T-helper 2 cell treated with Interferon-gamma antibody and Interleukin-4, amounts not matched to agents 5 μg/mL and 100 μg/mL, for 36 hours (primary cell): Measurements from ENCODE around the gene SPRY4.
"Not testable (repeated sequence)": the region's sequence is repeated elsewhere in the genome, so short reads cannot be mapped to it uniquely, and the experiment has no call there.

ENCODE experiments used
- DNase-seq: peaks from one replicate; pipeline ENCODE4 v3.0.0; 2021; ENCODE audit warnings: low spot score
- H3K27ac Mint-ChIP-seq: one replicate; pipeline ENCODE4 v1.8.0; 2021; ENCODE audit warnings: mild to moderate bottlenecking, mixed read lengths
- H3K27me3 Mint-ChIP-seq: one replicate; pipeline ENCODE4 v1.8.0; 2021; ENCODE audit warnings: low read depth, mixed read lengths
- H3K36me3 Mint-ChIP-seq: one replicate; pipeline ENCODE4 v1.8.0; 2021; ENCODE audit warnings: low read depth, mixed read lengths
- H3K4me1 Mint-ChIP-seq: one replicate; pipeline ENCODE4 v1.8.0; 2021; ENCODE audit warnings: low read depth, mixed read lengths
- H3K4me3 Mint-ChIP-seq: one replicate; pipeline ENCODE4 v1.8.0; 2022; ENCODE audit warnings: mild to moderate bottlenecking, moderate library complexity, mixed read lengths
- H3K9me3 Mint-ChIP-seq: one replicate; pipeline ENCODE4 v1.8.0; 2021; ENCODE audit warnings: mixed read lengths

Gene SPRY4

GRCh38 chr5:142324871-142325724 lies at the start of gene SPRY4:
Gene SPRY4, minus strand, starts transcription at chr5:142325021. Its CDS starts 9,913 bp downstream, at chr5:142315108.
- H3K27ac Mint-ChIP-seq, result peak within 1 kb of the TSS; percentile 67
- H3K4me1 Mint-ChIP-seq, result peaks cover 27% of the 10 kb centered on the region
- H3K36me3 Mint-ChIP-seq, result no peaks in the 10 kb centered on the region
- H3K27me3 Mint-ChIP-seq, result peaks cover 46% of the 10 kb centered on the region
- H3K9me3 Mint-ChIP-seq, result no peaks in the 10 kb centered on the region
- peak; percentile 84 for DNase-seq
- H3K4me3 Mint-ChIP-seq, result peak within 1 kb of the TSS; percentile 86

GRCh38 chr5:142368529-142368928 lies 43.7 kb upstream of the SPRY4 start:
- Mint-ChIP-seq H3K9me3 (no peaks in the 10 kb centered on the region), H3K4me1 (peaks cover 8% of the 10 kb centered on the region), H3K27ac (no peak overlapping the region), H3K36me3 (no peaks in the 10 kb centered on the region), H3K27me3 (no peaks in the 10 kb centered on the region), H3K4me3 (no peak overlapping the region)
- no peak for DNase-seq

GRCh38 chr5:142366007-142366406 lies 41.2 kb upstream of the SPRY4 start:
- no peaks in the 10 kb centered on the region for H3K9me3 Mint-ChIP-seq
- no peaks in the 10 kb centered on the region for H3K36me3 Mint-ChIP-seq
- H3K4me1 Mint-ChIP-seq, result peaks cover 8% of the 10 kb centered on the region
- no peak for DNase-seq
- H3K27me3 Mint-ChIP-seq, result no peaks in the 10 kb centered on the region
- H3K27ac Mint-ChIP-seq, result no peak overlapping the region
- H3K4me3 Mint-ChIP-seq, result no peak overlapping the region

GRCh38 chr5:142364251-142365145 lies 39.7 kb upstream of the SPRY4 start:
- Mint-ChIP-seq H3K27me3 (peaks cover 2% of the 10 kb centered on the region), H3K4me1 (peaks cover 15% of the 10 kb centered on the region), H3K27ac (no peak overlapping the region), H3K36me3 (no peaks in the 10 kb centered on the region), H3K9me3 (no peaks in the 10 kb centered on the region), H3K4me3 (no peak overlapping the region)
- no peak for DNase-seq

- no peak overlapping the region for H3K4me3 Mint-ChIP-seq
- H3K27me3 Mint-ChIP-seq, result peaks cover 6% of the 10 kb centered on the region
- DNase-seq, result no peak
- H3K27ac Mint-ChIP-seq, result no peak overlapping the region
- peaks cover 15% of the 10 kb centered on the region for H3K4me1 Mint-ChIP-seq
- no peaks in the 10 kb centered on the region for H3K9me3 Mint-ChIP-seq
- no peaks in the 10 kb centered on the region for H3K36me3 Mint-ChIP-seq
These were observed 38.8 kb upstream of the SPRY4 start for GRCh38 chr5:142363619-142363963.

- not testable (repeated sequence) for H3K4me3 Mint-ChIP-seq, H3K9me3 Mint-ChIP-seq, DNase-seq, H3K36me3 Mint-ChIP-seq, H3K27ac Mint-ChIP-seq
- peaks cover 20% of the 10 kb centered on the region for H3K27me3 Mint-ChIP-seq
- peaks cover 26% of the 10 kb centered on the region for H3K4me1 Mint-ChIP-seq
These were observed 37.4 kb upstream of the SPRY4 start for GRCh38 chr5:142362193-142362592.

GRCh38 chr5:142360607-142361120 lies 35.8 kb upstream of the SPRY4 start:
- Mint-ChIP-seq H3K27ac (no peak overlapping the region), H3K4me1 (peaks cover 27% of the 10 kb centered on the region), H3K4me3 (no peak overlapping the region), H3K9me3 (no peaks in the 10 kb centered on the region), H3K27me3 (peaks cover 20% of the 10 kb centered on the region), H3K36me3 (no peaks in the 10 kb centered on the region)
- DNase-seq, result no peak

GRCh38 chr5:142360051-142360498 lies 35.3 kb upstream of the SPRY4 start:
- no peak overlapping the region for H3K27ac Mint-ChIP-seq
- H3K9me3 Mint-ChIP-seq, result no peaks in the 10 kb centered on the region
- H3K4me1 Mint-ChIP-seq, result peaks cover 27% of the 10 kb centered on the region
- peaks cover 20% of the 10 kb centered on the region for H3K27me3 Mint-ChIP-seq
- H3K36me3 Mint-ChIP-seq, result no peaks in the 10 kb centered on the region
- H3K4me3 Mint-ChIP-seq, result no peak overlapping the region
- DNase-seq, result no peak

GRCh38 chr5:142358648-142359047 lies 33.8 kb upstream of the SPRY4 start:
- no peaks in the 10 kb centered on the region for H3K9me3 Mint-ChIP-seq
- H3K27me3 Mint-ChIP-seq, result peaks cover 20% of the 10 kb centered on the region
- H3K27ac Mint-ChIP-seq, result no peak overlapping the region
- no peaks in the 10 kb centered on the region for H3K36me3 Mint-ChIP-seq
- no peak for DNase-seq
- H3K4me1 Mint-ChIP-seq, result peaks cover 31% of the 10 kb centered on the region
- H3K4me3 Mint-ChIP-seq, result no peak overlapping the region

- DNase-seq, result no peak
- no peaks in the 10 kb centered on the region for H3K9me3 Mint-ChIP-seq
- H3K36me3 Mint-ChIP-seq, result no peaks in the 10 kb centered on the region
- H3K27me3 Mint-ChIP-seq, result peaks cover 20% of the 10 kb centered on the region
- peak overlapping the region; percentile 79 for H3K4me3 Mint-ChIP-seq
- H3K4me1 Mint-ChIP-seq, result peaks cover 34% of the 10 kb centered on the region
- peak overlapping the region; percentile 82 for H3K27ac Mint-ChIP-seq
These were observed 33.3 kb upstream of the SPRY4 start for GRCh38 chr5:142358121-142358520.

GRCh38 chr5:142357469-142358090 lies 32.8 kb upstream of the SPRY4 start:
- no peak for DNase-seq
- Mint-ChIP-seq H3K4me1 (peaks cover 37% of the 10 kb centered on the region), H3K27ac (peak overlapping the region; percentile 82), H3K9me3 (no peaks in the 10 kb centered on the region), H3K4me3 (peak overlapping the region; percentile 79), H3K36me3 (no peaks in the 10 kb centered on the region), H3K27me3 (peaks cover 20% of the 10 kb centered on the region)

- Mint-ChIP-seq H3K36me3 (no peaks in the 10 kb centered on the region), H3K27me3 (peaks cover 20% of the 10 kb centered on the region), H3K4me3 (peak overlapping the region; percentile 79), H3K9me3 (no peaks in the 10 kb centered on the region), H3K4me1 (peaks cover 37% of the 10 kb centered on the region), H3K27ac (peak overlapping the region; percentile 93)
- DNase-seq, result peak; percentile 91
These were observed 32.1 kb upstream of the SPRY4 start for GRCh38 chr5:142356716-142357468.

- H3K4me1 Mint-ChIP-seq, result peaks cover 37% of the 10 kb centered on the region
- peak overlapping the region; percentile 87 for H3K27ac Mint-ChIP-seq
- no peaks in the 10 kb centered on the region for H3K9me3 Mint-ChIP-seq
- no peak for DNase-seq
- peaks cover 20% of the 10 kb centered on the region for H3K27me3 Mint-ChIP-seq
- peak overlapping the region; percentile 73 for H3K4me3 Mint-ChIP-seq
- H3K36me3 Mint-ChIP-seq, result no peaks in the 10 kb centered on the region
These were observed 31.5 kb upstream of the SPRY4 start for GRCh38 chr5:142356349-142356715.
